OCI-LY3 (cell line): Measurements from ENCODE around the gene EPHB2.

Experiments
- H2AFZ ChIP-seq: fragments of 200-600, 300-600 bp; shearing (Covaris generic); 2 replicates; pipeline ENCODE4 v1.6.0; 2014; ENCODE audit warnings: antibody characterized with exemption, low read depth, low read length
- H3K27ac ChIP-seq: fragments of 200-600, 300-600 bp; sonication (generic); 2 replicates; pipeline ENCODE4 v1.5.1; 2014; ENCODE audit warnings: mild to moderate bottlenecking, low read length, moderate library complexity, mixed read lengths
- H3K27me3 ChIP-seq: fragments of 200-600, 300-600 bp; sonication (generic); 2 replicates; pipeline ENCODE4 v1.6.1; 2014; ENCODE audit warnings: low read depth, low read length, mixed read lengths
- H3K36me3 ChIP-seq: fragments of 200-600, 300-600 bp; sonication (generic); replicated peaks from 2 replicates; pipeline ENCODE3; 2014; ENCODE audit warnings: low read depth, low read length, mixed read lengths
- H3K4me1 ChIP-seq: fragments of 300-600, 200-600 bp; sonication (generic); 2 replicates; pipeline ENCODE4 v1.6.1; 2014; ENCODE audit warnings: low read length, mixed read lengths
- H3K4me2 ChIP-seq: fragments of 200-600, 300-600 bp; sonication (generic); 2 replicates; pipeline ENCODE4 v1.6.1; 2014; ENCODE audit warnings: low read length, mixed read lengths
- H3K4me3 ChIP-seq: fragments of 300-600, 200-600 bp; sonication (generic); 2 replicates; pipeline ENCODE4 v1.5.1; 2014; ENCODE audit warnings: antibody characterized with exemption, mild to moderate bottlenecking, low read length, moderate library complexity
- H3K79me2 ChIP-seq: fragments of 300-600, 200-600 bp; shearing (Covaris generic); 2 replicates; pipeline ENCODE4 v1.6.1; 2014; ENCODE audit warnings: mild to moderate bottlenecking, low read length, mixed read lengths
- H3K9ac ChIP-seq: fragments of 300-600, 200-600 bp; shearing (Covaris generic); 2 replicates; pipeline ENCODE4 v1.6.0; 2014; ENCODE audit warnings: mild to moderate bottlenecking, low read length, moderate library complexity
- H3K9me3 ChIP-seq: fragments of 200-600, 300-600 bp; shearing (Covaris generic); 2 replicates; pipeline ENCODE4 v1.6.1; 2014; ENCODE audit warnings: low read length, mixed read lengths; ENCODE audit not compliant: insufficient read depth
- H4K20me1 ChIP-seq: fragments of 200-600, 300-600 bp; sonication (generic); 2 replicates; pipeline ENCODE4 v1.6.1; 2016; ENCODE audit warnings: low read length, mixed read lengths; ENCODE audit not compliant: insufficient read depth
- EZH2phosphoT487 ChIP-seq: fragments of 200-600 bp; shearing (Covaris generic); IDR thresholded peaks from 2 replicates; pipeline ENCODE4 v1.6.1; 2018; ENCODE audit warnings: antibody characterized with exemption, mixed run types, low read depth
- TF ChIP-seq, protein P1 (sequence below): fragments of 200-600, 300-600 bp; sonication (generic); IDR thresholded peaks from 2 replicates; pipeline ENCODE4 v1.5.1; 2014; ENCODE audit warnings: antibody characterized with exemption, low read length, low read depth

The EPHB2 gene

DNA sequence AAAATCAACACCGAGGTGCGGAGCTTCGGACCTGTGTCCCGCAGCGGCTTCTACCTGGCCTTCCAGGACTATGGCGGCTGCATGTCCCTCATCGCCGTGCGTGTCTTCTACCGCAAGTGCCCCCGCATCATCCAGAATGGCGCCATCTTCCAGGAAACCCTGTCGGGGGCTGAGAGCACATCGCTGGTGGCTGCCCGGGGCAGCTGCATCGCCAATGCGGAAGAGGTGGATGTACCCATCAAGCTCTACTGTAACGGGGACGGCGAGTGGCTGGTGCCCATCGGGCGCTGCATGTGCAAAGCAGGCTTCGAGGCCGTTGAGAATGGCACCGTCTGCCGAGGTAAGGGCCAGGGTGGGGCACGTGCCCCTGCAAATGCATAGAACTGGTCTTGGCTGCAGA is 74.1 kb downstream of the EPHB2 start:
- TF ChIP-seq, protein P1, sequence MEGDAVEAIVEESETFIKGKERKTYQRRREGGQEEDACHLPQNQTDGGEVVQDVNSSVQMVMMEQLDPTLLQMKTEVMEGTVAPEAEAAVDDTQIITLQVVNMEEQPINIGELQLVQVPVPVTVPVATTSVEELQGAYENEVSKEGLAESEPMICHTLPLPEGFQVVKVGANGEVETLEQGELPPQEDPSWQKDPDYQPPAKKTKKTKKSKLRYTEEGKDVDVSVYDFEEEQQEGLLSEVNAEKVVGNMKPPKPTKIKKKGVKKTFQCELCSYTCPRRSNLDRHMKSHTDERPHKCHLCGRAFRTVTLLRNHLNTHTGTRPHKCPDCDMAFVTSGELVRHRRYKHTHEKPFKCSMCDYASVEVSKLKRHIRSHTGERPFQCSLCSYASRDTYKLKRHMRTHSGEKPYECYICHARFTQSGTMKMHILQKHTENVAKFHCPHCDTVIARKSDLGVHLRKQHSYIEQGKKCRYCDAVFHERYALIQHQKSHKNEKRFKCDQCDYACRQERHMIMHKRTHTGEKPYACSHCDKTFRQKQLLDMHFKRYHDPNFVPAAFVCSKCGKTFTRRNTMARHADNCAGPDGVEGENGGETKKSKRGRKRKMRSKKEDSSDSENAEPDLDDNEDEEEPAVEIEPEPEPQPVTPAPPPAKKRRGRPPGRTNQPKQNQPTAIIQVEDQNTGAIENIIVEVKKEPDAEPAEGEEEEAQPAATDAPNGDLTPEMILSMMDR = no peak
- no peak for TF ChIP-seq EZH2phosphoT487
- Histone ChIP-seq H4K20me1 (no peaks in the 10 kb centered on the region), H3K4me3 (no peak overlapping the region), H3K9me3 (no peaks in the 10 kb centered on the region), H3K27ac (no peak overlapping the region), H3K36me3 (no peaks in the 10 kb centered on the region), H2AFZ (no peak overlapping the region), H3K79me2 (no peaks in the 10 kb centered on the region), H3K9ac (no peak overlapping the region), H3K4me1 (no peaks in the 10 kb centered on the region), H3K27me3 (no peaks in the 10 kb centered on the region), H3K4me2 (no peak overlapping the region)

DNA sequence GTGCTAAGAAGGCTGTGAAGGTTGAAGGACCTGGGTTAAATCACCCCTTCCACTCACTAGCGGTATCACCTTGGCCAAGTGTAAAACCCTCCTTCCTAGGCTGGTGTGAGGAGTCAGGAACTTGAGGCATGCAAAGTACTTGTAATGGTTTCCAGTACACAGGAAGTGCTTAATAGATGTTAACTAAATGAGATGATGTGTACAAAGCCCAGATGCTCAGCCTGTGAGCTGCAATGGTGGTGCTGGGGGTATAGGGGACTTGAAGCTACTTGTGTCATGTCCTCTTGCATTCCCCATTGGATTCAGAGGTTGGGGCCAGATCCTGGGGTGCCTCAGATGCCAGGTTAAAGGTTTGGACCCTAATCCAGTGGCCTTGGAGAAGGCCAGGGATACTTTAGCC is 75.5 kb downstream of the EPHB2 start:
- Histone ChIP-seq H3K4me2 (no peak overlapping the region), H3K4me3 (no peak overlapping the region), H2AFZ (no peak overlapping the region), H3K27ac (no peak overlapping the region), H3K9me3 (no peaks in the 10 kb centered on the region), H4K20me1 (no peaks in the 10 kb centered on the region), H3K79me2 (no peaks in the 10 kb centered on the region), H3K4me1 (no peaks in the 10 kb centered on the region), H3K27me3 (no peaks in the 10 kb centered on the region), H3K36me3 (no peaks in the 10 kb centered on the region), H3K9ac (no peak overlapping the region)
- TF ChIP-seq, protein P1 = no peak
- TF ChIP-seq EZH2phosphoT487 = no peak

DNA sequence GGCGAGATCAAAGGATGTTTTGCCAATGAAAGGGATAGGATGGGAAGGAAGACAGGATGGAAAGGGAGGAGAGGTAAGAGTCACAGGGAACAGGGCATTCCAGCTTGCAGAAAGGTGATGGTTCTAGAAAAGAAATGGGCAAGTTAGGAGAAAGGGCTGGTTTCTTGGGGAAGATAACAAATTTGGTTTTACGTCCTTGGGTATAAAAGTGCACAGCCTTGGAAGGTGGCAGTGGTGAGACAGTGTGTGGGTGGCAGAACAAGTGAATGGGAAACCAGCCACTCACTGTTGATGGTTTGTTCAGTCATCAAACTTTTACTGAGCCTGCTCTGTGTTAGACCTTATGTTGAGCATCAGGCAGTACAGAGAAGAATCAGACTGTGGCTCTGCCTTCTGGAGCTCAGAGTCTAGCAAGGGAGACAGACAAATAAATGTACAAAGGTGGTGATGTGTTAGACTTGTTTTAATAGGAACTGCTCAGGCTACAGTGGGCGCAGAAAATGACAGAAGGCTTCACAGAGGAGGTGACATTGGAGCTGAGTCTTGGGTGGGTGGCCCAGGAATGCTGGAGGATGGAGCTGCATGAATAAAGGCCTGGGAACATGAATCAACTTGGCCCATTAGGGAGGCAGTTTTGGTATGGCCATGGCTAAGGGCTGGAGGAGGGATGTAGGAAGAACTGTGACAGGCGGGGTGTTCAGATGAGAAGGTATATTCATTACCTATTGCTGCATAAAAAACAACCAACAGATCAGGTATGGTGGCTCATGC is 76.3 kb downstream of the EPHB2 start:
- no peak overlapping the region for H3K4me2 ChIP-seq
- H2AFZ ChIP-seq = no peak overlapping the region
- no peaks in the 10 kb centered on the region for H3K27me3 ChIP-seq
- no peaks in the 10 kb centered on the region for H3K4me1 ChIP-seq
- TF ChIP-seq, protein P1 = no peak
- no peak for TF ChIP-seq EZH2phosphoT487
- H4K20me1 ChIP-seq = no peaks in the 10 kb centered on the region
- H3K79me2 ChIP-seq = no peaks in the 10 kb centered on the region
- H3K27ac ChIP-seq = no peak overlapping the region
- H3K9ac ChIP-seq = no peak overlapping the region
- no peaks in the 10 kb centered on the region for H3K36me3 ChIP-seq
- no peak overlapping the region for H3K4me3 ChIP-seq
- no peaks in the 10 kb centered on the region for H3K9me3 ChIP-seq

DNA sequence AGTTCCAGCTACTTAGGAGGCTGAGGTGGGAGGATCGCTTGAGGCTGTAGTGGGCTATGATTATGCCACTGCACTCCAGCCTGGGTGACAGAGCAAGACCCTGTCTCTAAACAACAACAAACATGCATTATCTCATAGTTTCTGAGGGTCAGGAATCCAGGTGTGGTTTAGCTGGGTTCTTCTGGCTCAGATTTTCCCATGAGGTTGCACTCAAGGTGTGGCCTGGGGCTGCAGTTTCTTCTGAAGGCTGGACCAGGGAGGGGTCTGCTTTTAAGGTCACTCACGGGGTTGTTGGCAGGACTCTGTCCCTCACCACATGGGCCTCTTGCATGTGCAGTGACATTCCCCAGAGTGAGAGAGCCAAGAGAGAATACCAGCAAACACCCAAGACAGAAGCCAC is 77.0 kb downstream of the EPHB2 start:
- Histone ChIP-seq H3K9me3 (no peaks in the 10 kb centered on the region), H3K4me2 (no peak overlapping the region), H3K36me3 (no peaks in the 10 kb centered on the region), H3K4me3 (no peak overlapping the region), H3K4me1 (no peaks in the 10 kb centered on the region), H3K9ac (no peak overlapping the region), H2AFZ (no peak overlapping the region), H3K27ac (no peak overlapping the region), H4K20me1 (no peaks in the 10 kb centered on the region), H3K27me3 (no peaks in the 10 kb centered on the region), H3K79me2 (no peaks in the 10 kb centered on the region)
- no peak for TF ChIP-seq EZH2phosphoT487
- TF ChIP-seq, protein P1 = no peak
